GM13976 (cell line): ENCODE results near the gene SLC27A4.

ENCODE experiments used
- DNase-seq: peaks from one replicate; pipeline ENCODE4 v3.0.0; 2012; ENCODE audit warnings: low spot score
- in situ Hi-C: fragments of 300-500 bp; cut with MboI; formaldehyde crosslinking; loops from one replicate; pipeline ENCODE4 v1.12.0; 2022; ENCODE audit warnings: low sequenced_read_pairs, mixed read lengths, inconsistent platforms; ENCODE audit not compliant: unreplicated experiment
- TF ChIP-seq, protein P1 (sequence below): IDR thresholded peaks from 2 replicates; pipeline ENCODE4 v1.5.1; 2012; ENCODE audit warnings: borderline replicate concordance, mild to moderate bottlenecking; ENCODE audit not compliant: insufficient read depth; ENCODE audit errors: extremely low read depth, missing control alignments, control extremely low read depth

SLC27A4 gene

DNA sequence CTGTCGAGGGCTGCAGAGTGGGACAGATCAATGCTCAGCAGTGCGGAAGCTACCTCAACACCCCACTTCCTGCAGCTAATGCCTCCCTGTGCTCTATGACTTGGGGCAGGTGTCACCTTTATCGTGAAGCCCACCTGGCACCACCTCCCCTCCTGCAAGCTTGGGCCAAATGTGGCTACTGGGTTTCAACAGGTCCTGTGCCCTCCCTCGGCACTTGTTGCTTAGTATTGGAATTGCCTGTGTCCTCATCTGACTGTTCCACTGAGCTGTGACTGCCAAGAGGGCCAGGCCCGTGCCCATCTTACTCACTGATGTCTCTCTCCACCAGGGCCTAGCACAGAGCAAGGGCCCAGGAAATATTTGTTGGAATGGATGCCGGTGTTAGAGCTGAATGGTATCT, 9.4 kb downstream of the SLC27A4 start:
- no peak for DNase-seq
- TF ChIP-seq, protein P1, sequence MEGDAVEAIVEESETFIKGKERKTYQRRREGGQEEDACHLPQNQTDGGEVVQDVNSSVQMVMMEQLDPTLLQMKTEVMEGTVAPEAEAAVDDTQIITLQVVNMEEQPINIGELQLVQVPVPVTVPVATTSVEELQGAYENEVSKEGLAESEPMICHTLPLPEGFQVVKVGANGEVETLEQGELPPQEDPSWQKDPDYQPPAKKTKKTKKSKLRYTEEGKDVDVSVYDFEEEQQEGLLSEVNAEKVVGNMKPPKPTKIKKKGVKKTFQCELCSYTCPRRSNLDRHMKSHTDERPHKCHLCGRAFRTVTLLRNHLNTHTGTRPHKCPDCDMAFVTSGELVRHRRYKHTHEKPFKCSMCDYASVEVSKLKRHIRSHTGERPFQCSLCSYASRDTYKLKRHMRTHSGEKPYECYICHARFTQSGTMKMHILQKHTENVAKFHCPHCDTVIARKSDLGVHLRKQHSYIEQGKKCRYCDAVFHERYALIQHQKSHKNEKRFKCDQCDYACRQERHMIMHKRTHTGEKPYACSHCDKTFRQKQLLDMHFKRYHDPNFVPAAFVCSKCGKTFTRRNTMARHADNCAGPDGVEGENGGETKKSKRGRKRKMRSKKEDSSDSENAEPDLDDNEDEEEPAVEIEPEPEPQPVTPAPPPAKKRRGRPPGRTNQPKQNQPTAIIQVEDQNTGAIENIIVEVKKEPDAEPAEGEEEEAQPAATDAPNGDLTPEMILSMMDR, result no peak
- in situ Hi-C loops, result no loop called here

DNA sequence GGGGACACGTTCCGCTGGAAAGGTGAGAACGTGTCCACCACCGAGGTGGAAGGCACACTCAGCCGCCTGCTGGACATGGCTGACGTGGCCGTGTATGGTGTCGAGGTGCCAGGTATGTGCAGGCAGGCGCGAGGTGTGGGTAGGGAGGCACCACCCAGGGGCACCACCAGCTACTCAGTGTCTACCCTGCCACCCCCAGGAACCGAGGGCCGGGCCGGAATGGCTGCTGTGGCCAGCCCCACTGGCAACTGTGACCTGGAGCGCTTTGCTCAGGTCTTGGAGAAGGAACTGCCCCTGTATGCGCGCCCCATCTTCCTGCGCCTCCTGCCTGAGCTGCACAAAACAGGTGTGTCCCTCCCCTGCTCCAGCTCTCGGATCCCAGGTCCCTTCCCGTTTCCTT, 15.1 kb downstream of the SLC27A4 start:
- DNase-seq, result no peak
- in situ Hi-C loops, result no loop called here
- TF ChIP-seq, protein P1, result no peak

DNA sequence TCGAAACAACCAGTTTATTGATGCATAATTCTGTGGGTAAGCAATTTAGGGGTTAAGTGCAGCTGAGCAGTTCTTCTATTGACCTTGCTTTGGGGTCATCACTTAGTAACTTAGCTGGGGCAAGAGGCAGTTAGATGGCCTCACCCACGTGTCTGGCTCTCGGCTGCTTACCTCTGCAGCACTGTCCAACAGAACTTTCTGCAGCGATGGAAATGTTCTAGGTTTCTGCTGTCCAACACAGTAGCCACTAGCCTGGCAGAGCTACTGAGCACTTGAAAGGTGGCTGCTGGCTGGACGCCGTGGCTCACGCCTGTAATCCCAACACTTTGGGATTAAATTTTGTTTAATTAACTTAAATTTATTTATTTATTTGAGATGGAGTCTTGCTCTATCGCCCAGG, 17.8 kb downstream of the SLC27A4 start:
- in situ Hi-C loops, result no loop called here
- no peak for DNase-seq
- TF ChIP-seq, protein P1, result no peak

DNA sequence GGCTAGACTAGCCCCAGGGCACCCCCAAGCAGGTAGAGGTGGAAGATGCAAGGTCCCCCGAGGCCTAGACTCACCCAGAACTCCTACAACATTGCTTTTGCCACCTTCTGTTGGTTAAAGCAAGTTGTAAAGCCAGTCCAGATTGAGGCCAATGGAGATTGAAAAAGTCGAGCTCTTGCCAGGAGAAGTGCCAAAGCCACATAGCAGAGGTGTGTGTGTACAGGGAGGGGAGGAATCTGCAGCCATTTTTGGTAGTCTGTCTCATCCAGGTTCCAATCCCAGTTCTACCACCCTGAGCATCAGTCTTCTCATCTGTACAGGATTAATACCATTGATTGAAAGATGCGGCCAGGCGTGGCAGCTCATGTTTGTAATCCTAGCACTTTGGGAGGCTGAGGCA, 18.5 kb downstream of the SLC27A4 start:
- in situ Hi-C loops, result no loop called here
- TF ChIP-seq, protein P1, result no peak
- no peak for DNase-seq

DNA sequence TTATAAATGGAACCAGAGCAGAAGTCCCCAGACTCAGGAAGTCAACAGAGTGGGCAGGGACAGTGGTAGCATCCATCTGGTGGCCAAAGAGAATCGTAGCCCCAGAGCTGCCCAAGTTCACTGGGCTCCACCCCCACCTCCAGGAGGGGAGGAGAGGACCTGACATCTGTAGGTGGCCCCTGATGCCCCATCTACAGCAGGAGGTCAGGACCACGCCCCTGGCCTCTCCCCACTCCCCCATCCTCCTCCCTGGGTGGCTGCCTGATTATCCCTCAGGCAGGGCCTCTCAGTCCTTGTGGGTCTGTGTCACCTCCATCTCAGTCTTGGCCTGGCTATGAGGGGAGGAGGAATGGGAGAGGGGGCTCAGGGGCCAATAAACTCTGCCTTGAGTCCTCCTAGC, 20.5 kb downstream of the SLC27A4 start:
- in situ Hi-C loops, result no loop called here

DNA sequence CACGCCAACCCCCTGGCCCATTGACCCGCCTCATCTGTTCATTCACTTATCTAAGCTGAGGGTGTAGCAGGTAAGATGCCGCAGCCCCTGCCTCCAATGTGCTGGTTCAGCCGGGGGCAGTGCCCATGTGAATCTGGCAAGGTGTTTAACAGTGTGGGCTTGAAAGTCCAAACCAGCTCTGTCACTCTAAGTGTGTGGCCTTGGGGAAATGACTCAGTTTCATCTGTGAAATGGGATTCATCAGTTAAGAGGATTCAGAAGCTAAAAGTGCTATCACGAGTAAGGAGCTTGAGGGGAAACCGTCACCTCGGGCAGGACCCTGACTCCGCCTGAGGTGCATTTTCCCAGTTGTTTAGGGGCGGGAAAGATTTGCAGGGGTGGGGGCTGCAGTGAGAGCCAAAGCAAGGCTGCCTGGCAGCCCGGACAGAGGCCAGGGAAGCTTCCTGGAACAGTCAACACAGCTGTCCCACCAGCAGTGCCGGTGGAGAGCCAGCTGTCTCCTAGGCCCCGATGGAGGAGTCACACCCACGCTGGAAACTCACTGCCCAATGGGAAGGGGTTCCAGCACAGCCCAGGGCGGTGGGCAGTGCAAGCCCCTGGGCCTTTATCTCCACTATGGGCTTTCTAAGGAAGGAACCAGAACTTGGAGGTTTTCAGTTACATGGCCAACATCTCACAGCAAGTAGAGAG, 21.1 kb downstream of the SLC27A4 start:
- no peak for DNase-seq
- in situ Hi-C loops, result no loop called here
- TF ChIP-seq, protein P1, result no peak

More for the DNA sequence above, 20.5 kb downstream of the SLC27A4 start:
- TF ChIP-seq, protein P1, result no peak
- DNase-seq, result no peak
